ENCODE data around the gene PAK5. TPM values are rescaled to one million over a fixed set of nuclear protein-coding genes. Genes with fewer than 3 reads are reported as not detected.

Gene PAK5
- total and polyA plus RNA-seq, 3 experiments from 2014 or later: not detected

GRCh38 chr20:9609887-9610502 is 228.9 kb downstream of the PAK5 start:
- Mint-ChIP-seq H3K36me3 (no peaks in the 10 kb centered on the region), H3K4me3 (no peak overlapping the region), H3K9me3 (no peaks in the 10 kb centered on the region), H3K4me1 (no peaks in the 10 kb centered on the region), H3K27ac (no peak overlapping the region), H3K27me3 (peaks cover 0 to 1% of the 10 kb centered on the region in 2 donors)
- Histone ChIP-seq H3K36me3 (ENCODE audit: insufficient read depth, low read length) (no peaks in the 10 kb centered on the region), H3K9me3 (ENCODE audit: low read length) (no peaks in the 10 kb centered on the region), H3K4me3 (ENCODE audit: low read length) (no peak overlapping the region), H3K27me3 (ENCODE audit: insufficient read depth, low read length, poor library complexity, severe bottlenecking) (no peaks in the 10 kb centered on the region), H3K27ac (ENCODE audit: low read depth, low read length) (no peak overlapping the region), H3K4me1 (ENCODE audit: insufficient read depth, low read length) (no peaks in the 10 kb centered on the region)
- DNase-seq: no peak
- CTCF ChIA-PET: no interaction called here
- POLR2A ChIA-PET: no interaction called here

- POLR2A ChIA-PET: no interaction called here
- peaks cover 0 to 3% of the 10 kb centered on the region in 2 donors for H3K27me3 Mint-ChIP-seq
- no peak overlapping the region for H3K27ac ChIP-seq (ENCODE audit: low read depth, low read length)
Observed at GRCh38 chr20:9608639-9609340, 230.1 kb downstream of the PAK5 start.

DNA sequence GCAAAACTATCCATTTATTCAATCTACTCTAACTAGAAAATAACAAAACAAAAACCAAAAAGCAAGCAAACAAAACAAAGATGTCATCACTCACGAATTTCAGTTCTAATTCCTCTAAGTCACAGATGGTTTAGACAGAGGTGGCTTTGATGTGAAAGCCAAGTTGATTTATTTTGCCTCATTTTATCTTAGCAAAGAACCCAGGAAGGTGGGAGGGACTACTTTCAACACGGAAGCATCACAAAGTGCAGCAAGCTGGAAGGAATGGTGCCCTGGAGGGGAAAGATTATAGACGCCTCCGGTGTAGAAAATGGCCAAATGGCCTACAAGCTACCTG is 236.1 kb downstream of the PAK5 start:
- H3K36me3 ChIP-seq (ENCODE audit: insufficient read depth, low read length): no peaks in the 10 kb centered on the region
- no peaks in the 10 kb centered on the region for H3K9me3 Mint-ChIP-seq
- no peaks in the 10 kb centered on the region for H3K4me1 ChIP-seq (ENCODE audit: insufficient read depth, low read length)
- no peaks in the 10 kb centered on the region for H3K9me3 ChIP-seq (ENCODE audit: low read length)
- no peak for DNase-seq
- no peak overlapping the region for H3K4me3 ChIP-seq (ENCODE audit: low read length)
- H3K4me1 Mint-ChIP-seq: no peaks in the 10 kb centered on the region
- H3K27ac Mint-ChIP-seq: no peak overlapping the region
- ChIA-PET CTCF (interaction anchor here (2.8 kb wide), 1 partner anchor 14 kb away, joined by 14 read pairs; no protein-coding TSS in a partner anchor), POLR2A (no interaction called here)
- no peak overlapping the region for H3K27ac ChIP-seq (ENCODE audit: low read depth, low read length)
- peaks cover 2 to 3% of the 10 kb centered on the region in 2 donors for H3K27me3 Mint-ChIP-seq
- H3K4me3 Mint-ChIP-seq: no peak overlapping the region
- no peaks in the 10 kb centered on the region for H3K27me3 ChIP-seq (ENCODE audit: insufficient read depth, low read length, poor library complexity, severe bottlenecking)
- no peaks in the 10 kb centered on the region for H3K36me3 Mint-ChIP-seq

More at GRCh38 chr20:9608639-9609340, 230.1 kb downstream of the PAK5 start:
- Histone ChIP-seq H3K4me3 (ENCODE audit: low read length) (no peak overlapping the region), H3K27me3 (ENCODE audit: insufficient read depth, low read length, poor library complexity, severe bottlenecking) (no peaks in the 10 kb centered on the region), H3K4me1 (ENCODE audit: insufficient read depth, low read length) (no peaks in the 10 kb centered on the region), H3K9me3 (ENCODE audit: low read length) (no peaks in the 10 kb centered on the region), H3K36me3 (ENCODE audit: insufficient read depth, low read length) (no peaks in the 10 kb centered on the region)
- no peak overlapping the region for H3K4me3 Mint-ChIP-seq
- no peaks in the 10 kb centered on the region for H3K9me3 Mint-ChIP-seq
- no peaks in the 10 kb centered on the region for H3K36me3 Mint-ChIP-seq
- no peak for DNase-seq
- CTCF ChIA-PET: no interaction called here
- H3K4me1 Mint-ChIP-seq: no peaks in the 10 kb centered on the region
- no peak overlapping the region for H3K27ac Mint-ChIP-seq

- Histone ChIP-seq H3K27ac (ENCODE audit: low read depth, low read length) (no peak overlapping the region), H3K27me3 (ENCODE audit: insufficient read depth, low read length, poor library complexity, severe bottlenecking) (no peaks in the 10 kb centered on the region), H3K36me3 (ENCODE audit: insufficient read depth, low read length) (no peaks in the 10 kb centered on the region), H3K4me1 (ENCODE audit: insufficient read depth, low read length) (no peaks in the 10 kb centered on the region), H3K9me3 (ENCODE audit: low read length) (no peaks in the 10 kb centered on the region), H3K4me3 (ENCODE audit: low read length) (no peak overlapping the region)
- Mint-ChIP-seq H3K27ac (no peak overlapping the region), H3K9me3 (peaks cover 0 to 2% (median 0%) of the 10 kb centered on the region in 5 donors), H3K36me3 (no peaks in the 10 kb centered on the region), H3K27me3 (peaks cover 2 to 3% of the 10 kb centered on the region in 2 donors), H3K4me1 (no peaks in the 10 kb centered on the region), H3K4me3 (no peak overlapping the region)
- no peak for DNase-seq
- POLR2A ChIA-PET: no interaction called here
- CTCF ChIA-PET: interaction anchor here (1.0 to 1.5 kb wide), 2 partner anchors 12 to 16 kb away, joined by 3 read pairs; no protein-coding TSS in a partner anchor
Observed at GRCh38 chr20:9600562-9600961, 238.3 kb downstream of the PAK5 start.

- no peaks in the 10 kb centered on the region for H3K27me3 ChIP-seq (ENCODE audit: insufficient read depth, low read length, poor library complexity, severe bottlenecking)
- Mint-ChIP-seq H3K9me3 (peaks cover 0 to 4% (median 0%) of the 10 kb centered on the region in 5 donors), H3K4me1 (no peaks in the 10 kb centered on the region), H3K27ac (no peak overlapping the region), H3K36me3 (no peaks in the 10 kb centered on the region), H3K4me3 (no peak overlapping the region), H3K27me3 (peaks cover 0 to 2% of the 10 kb centered on the region in 2 donors)
- H3K9me3 ChIP-seq (ENCODE audit: low read length): no peaks in the 10 kb centered on the region
- H3K4me3 ChIP-seq (ENCODE audit: low read length): no peak overlapping the region
- ChIA-PET POLR2A (no interaction called here), CTCF (no interaction called here)
- no peaks in the 10 kb centered on the region for H3K36me3 ChIP-seq (ENCODE audit: insufficient read depth, low read length)
- H3K27ac ChIP-seq (ENCODE audit: low read depth, low read length): no peak overlapping the region
- DNase-seq: no peak
- no peaks in the 10 kb centered on the region for H3K4me1 ChIP-seq (ENCODE audit: insufficient read depth, low read length)
Observed at GRCh38 chr20:9597547-9597946, 241.3 kb downstream of the PAK5 start.

DNA sequence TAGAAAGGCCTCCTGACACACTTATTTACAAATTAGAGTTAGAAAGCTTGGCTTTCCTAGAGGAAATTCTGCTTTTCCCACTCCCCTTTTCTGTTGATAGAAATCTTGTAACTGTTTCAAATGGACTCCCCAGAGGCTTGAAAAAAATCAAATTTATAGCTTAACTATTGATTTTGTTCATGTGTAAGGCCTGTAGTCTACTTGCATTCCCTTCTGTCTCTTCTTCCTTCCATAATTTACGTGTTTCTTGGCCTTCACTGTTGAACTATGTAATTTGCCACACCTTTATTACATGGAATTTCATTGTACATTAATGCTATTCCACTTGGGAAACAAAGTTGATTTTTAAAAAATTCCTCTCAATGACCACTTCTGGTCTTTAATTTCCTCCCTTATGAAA is 243.1 kb downstream of the PAK5 start:
- Histone ChIP-seq H3K27ac (ENCODE audit: low read depth, low read length) (no peak overlapping the region), H3K27me3 (ENCODE audit: insufficient read depth, low read length, poor library complexity, severe bottlenecking) (no peaks in the 10 kb centered on the region), H3K9me3 (ENCODE audit: low read length) (no peaks in the 10 kb centered on the region), H3K4me3 (ENCODE audit: low read length) (no peak overlapping the region), H3K36me3 (ENCODE audit: insufficient read depth, low read length) (no peaks in the 10 kb centered on the region), H3K4me1 (ENCODE audit: insufficient read depth, low read length) (no peaks in the 10 kb centered on the region)
- Mint-ChIP-seq H3K36me3 (no peaks in the 10 kb centered on the region), H3K4me1 (no peaks in the 10 kb centered on the region), H3K27ac (no peak overlapping the region), H3K27me3 (peaks cover 0 to 2% of the 10 kb centered on the region in 2 donors), H3K4me3 (no peak overlapping the region), H3K9me3 (peaks cover 0 to 5% (median 0%) of the 10 kb centered on the region in 5 donors)
- ChIA-PET CTCF (no interaction called here), POLR2A (no interaction called here)
- no peak for DNase-seq

DNA sequence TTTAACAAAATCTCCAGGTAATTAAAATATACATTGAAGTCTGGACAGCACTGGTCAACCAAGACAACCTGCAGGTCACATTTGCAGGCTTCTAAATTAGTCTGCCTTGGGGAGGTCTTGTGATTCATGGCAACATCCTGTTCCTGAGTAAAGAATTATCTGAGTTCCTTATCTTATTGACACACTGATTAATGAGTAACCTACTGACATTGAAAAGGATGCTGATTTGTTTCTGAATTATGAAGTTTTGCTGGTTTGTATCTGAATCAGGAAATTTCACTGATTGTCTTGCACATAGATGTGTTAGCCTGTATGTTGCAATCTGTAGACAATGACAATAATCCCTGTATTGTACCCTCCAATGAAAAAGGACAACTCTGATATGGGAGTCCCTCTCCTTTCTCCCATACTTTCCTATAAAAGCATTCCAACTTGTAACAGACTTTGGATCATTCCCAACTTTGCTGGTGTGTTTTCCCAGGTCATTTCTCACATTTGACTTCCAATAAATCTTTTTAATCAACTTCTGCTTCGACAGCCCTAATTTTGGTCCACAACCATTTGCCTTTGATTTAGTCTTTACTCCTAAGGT is 244.5 kb downstream of the PAK5 start:
- no peak for DNase-seq
- Mint-ChIP-seq H3K9me3 (peaks cover 0 to 5% (median 0%) of the 10 kb centered on the region in 5 donors), H3K27ac (no peak overlapping the region), H3K4me3 (no peak overlapping the region), H3K4me1 (no peaks in the 10 kb centered on the region), H3K27me3 (peaks cover 0 to 2% of the 10 kb centered on the region in 2 donors), H3K36me3 (no peaks in the 10 kb centered on the region)
- Histone ChIP-seq H3K9me3 (ENCODE audit: low read length) (no peaks in the 10 kb centered on the region), H3K36me3 (ENCODE audit: insufficient read depth, low read length) (no peaks in the 10 kb centered on the region), H3K4me1 (ENCODE audit: insufficient read depth, low read length) (no peaks in the 10 kb centered on the region), H3K4me3 (ENCODE audit: low read length) (no peak overlapping the region), H3K27ac (ENCODE audit: low read depth, low read length) (no peak overlapping the region), H3K27me3 (ENCODE audit: insufficient read depth, low read length, poor library complexity, severe bottlenecking) (no peaks in the 10 kb centered on the region)
- POLR2A ChIA-PET: no interaction called here
- CTCF ChIA-PET: no interaction called here

GRCh38 chr20:9592419-9592818 is 246.5 kb downstream of the PAK5 start:
- POLR2A ChIA-PET: no interaction called here

More at GRCh38 chr20:9592419-9592818, 246.5 kb downstream of the PAK5 start:
- H3K27ac Mint-ChIP-seq: no peak overlapping the region
- H3K9me3 ChIP-seq (ENCODE audit: low read length): no peaks in the 10 kb centered on the region
- no peaks in the 10 kb centered on the region for H3K4me1 ChIP-seq (ENCODE audit: insufficient read depth, low read length)
- no peaks in the 10 kb centered on the region for H3K4me1 Mint-ChIP-seq
- peaks cover 0 to 2% of the 10 kb centered on the region in 2 donors for H3K27me3 Mint-ChIP-seq
- no peaks in the 10 kb centered on the region for H3K36me3 ChIP-seq (ENCODE audit: insufficient read depth, low read length)
- no peak overlapping the region for H3K4me3 Mint-ChIP-seq
- DNase-seq: no peak
- H3K36me3 Mint-ChIP-seq: no peaks in the 10 kb centered on the region
- CTCF ChIA-PET: no interaction called here
- no peak overlapping the region for H3K27ac ChIP-seq (ENCODE audit: low read depth, low read length)
- H3K27me3 ChIP-seq (ENCODE audit: insufficient read depth, low read length, poor library complexity, severe bottlenecking): no peaks in the 10 kb centered on the region
- H3K4me3 ChIP-seq (ENCODE audit: low read length): no peak overlapping the region
- peaks cover 0 to 5% (median 0%) of the 10 kb centered on the region in 5 donors for H3K9me3 Mint-ChIP-seq

Data from CD8-positive, alpha-beta memory T cell (primary cell).